NCI-H1417 (cell line): ENCODE measurements around the gene TM9SF1.
"Not testable (repeated sequence)": the region's sequence is repeated elsewhere in the genome, so short reads cannot be mapped to it uniquely, and the experiment has no call there.

Experiments used
- DNase-seq, 3 experiments: peaks; one replicate each; lab custom pipeline; 2025; lab: John Stamatoyannopoulos, UW

TM9SF1 gene

GRCh38 chr14:24224618-24225071, 29.4 kb upstream of the TM9SF1 start:
- no peak for DNase-seq

- DNase-seq = not testable (repeated sequence)
Observed at GRCh38 chr14:24222987-24223386, 27.7 kb upstream of the TM9SF1 start.

- no peak for DNase-seq
Observed at GRCh38 chr14:24219521-24219920, 24.3 kb upstream of the TM9SF1 start.

GRCh38 chr14:24219080-24219479, 23.8 kb upstream of the TM9SF1 start:
- no peak for DNase-seq

GRCh38 chr14:24216876-24217275, 21.6 kb upstream of the TM9SF1 start:
- not testable (repeated sequence) for DNase-seq

- no peak for DNase-seq
Observed at GRCh38 chr14:24216345-24216699, 21.1 kb upstream of the TM9SF1 start.

GRCh38 chr14:24215495-24216344, 20.5 kb upstream of the TM9SF1 start, which contains the start of gene MDP1:
MDP1 (minus strand) TSS chr14:24216066; CDS start chr14:24215955, 111 bp downstream.
- DNase-seq = peak; percentile 89 to 94 (median 90)

GRCh38 chr14:24213866-24214662, 18.8 kb upstream of the TM9SF1 start:
- peak in 1 of 3 experiments; percentile 45 for DNase-seq

- DNase-seq = peak; percentile 95 to 98 (median 98)
Observed at GRCh38 chr14:24212924-24213865, 18.0 kb upstream of the TM9SF1 start, which contains the start of gene CHMP4A. CHMP4A (minus strand) TSS chr14:24213488; CDS start chr14:24213439, 49 bp downstream.

- DNase-seq = no peak
Observed at GRCh38 chr14:24211311-24211710, 16.1 kb upstream of the TM9SF1 start.

GRCh38 chr14:24207625-24208024, 12.4 kb upstream of the TM9SF1 start:
- DNase-seq = no peak

- DNase-seq = no peak
Observed at GRCh38 chr14:24207104-24207551, 11.9 kb upstream of the TM9SF1 start.

GRCh38 chr14:24206260-24207103, 11.2 kb upstream of the TM9SF1 start:
- no peak for DNase-seq

GRCh38 chr14:24204163-24205146, 9.2 kb upstream of the TM9SF1 start:
- DNase-seq = no peak

GRCh38 chr14:24203249-24203886, 8.1 kb upstream of the TM9SF1 start:
- DNase-seq = not testable (repeated sequence)

GRCh38 chr14:24202538-24202937, 7.3 kb upstream of the TM9SF1 start:
- not testable (repeated sequence) for DNase-seq

GRCh38 chr14:24198814-24199524, 3.7 kb upstream of the TM9SF1 start:
- DNase-seq = no peak

GRCh38 chr14:24197056-24197450, 1.8 kb upstream of the TM9SF1 start:
- DNase-seq = no peak
